SU-DHL-6 (cell line): ENCODE results near the gene CHIC2.

Source experiments
- H2AFZ ChIP-seq: fragments of 200-600 bp; sonication (generic); 2 replicates; pipeline ENCODE4 v1.6.1; 2014; ENCODE audit warnings: low read depth, mild to moderate bottlenecking, moderate library complexity, mixed read lengths, antibody characterized with exemption, low read length; ENCODE audit not compliant: severe bottlenecking
- H3F3A ChIP-seq: fragments of 200-600 bp; shearing (Covaris generic); 2 replicates; pipeline ENCODE4 v1.6.0; 2016; ENCODE audit warnings: antibody characterized with exemption, mild to moderate bottlenecking; ENCODE audit not compliant: insufficient read depth
- H3K27ac ChIP-seq: fragments of 200-600 bp; sonication (generic); 2 replicates; pipeline ENCODE4 v1.5.1; 2016; ENCODE audit warnings: low read depth, mild to moderate bottlenecking, low read length, moderate library complexity, mixed read lengths
- H3K27me3 ChIP-seq: fragments of 200-600 bp; sonication (generic), shearing (Covaris generic); 2 replicates; pipeline ENCODE4 v1.6.0; 2014; ENCODE audit warnings: mild to moderate bottlenecking, low read length
- H3K36me3 ChIP-seq: fragments of 200-600 bp; sonication (generic); 2 replicates; pipeline ENCODE4 v1.6.1; 2014; ENCODE audit warnings: mild to moderate bottlenecking, low read length, mixed read lengths
- H3K4me2 ChIP-seq: fragments of 300-600, 200-600 bp; shearing (Covaris generic), sonication (generic); 2 replicates; pipeline ENCODE4 v1.6.0; 2014; ENCODE audit warnings: low read length, low read depth, mild to moderate bottlenecking; ENCODE audit not compliant: poor library complexity, severe bottlenecking
- H3K4me3 ChIP-seq: fragments of 200-600 bp; sonication (generic); 2 replicates; pipeline ENCODE4 v1.5.1; 2014; ENCODE audit warnings: antibody characterized with exemption, low read length, mild to moderate bottlenecking, mixed read lengths; ENCODE audit not compliant: insufficient read depth, poor library complexity, severe bottlenecking
- H3K79me2 ChIP-seq: fragments of 200-600 bp; sonication (generic); 2 replicates; pipeline ENCODE4 v1.6.1; 2014; ENCODE audit warnings: mild to moderate bottlenecking, low read length, moderate library complexity; ENCODE audit not compliant: insufficient read depth
- H3K9ac ChIP-seq: fragments of 200-600 bp; sonication (generic); 2 replicates; pipeline ENCODE4 v1.7.0; 2014; ENCODE audit warnings: mild to moderate bottlenecking, low read length
- H3K9me2 ChIP-seq: fragments of 200-600 bp; sonication (generic); replicated peaks from 2 replicates; pipeline ENCODE4 v1.6.1; 2014; ENCODE audit warnings: low read length; ENCODE audit not compliant: insufficient read depth
- H3K9me3 ChIP-seq: fragments of 200-600 bp; sonication (generic); 2 replicates; pipeline ENCODE4 v1.6.1; 2014; ENCODE audit warnings: low read length, mixed read lengths; ENCODE audit not compliant: insufficient read depth
- H4K20me1 ChIP-seq: fragments of 200-600 bp; sonication (generic); 2 replicates; pipeline ENCODE4 v1.6.1; 2014; ENCODE audit warnings: low read depth, mild to moderate bottlenecking, antibody characterized with exemption, low read length, moderate library complexity, mixed read lengths
- EZH2phosphoT487 ChIP-seq: fragments of 200-600 bp; sonication (generic), shearing (Covaris generic); conservative IDR thresholded peaks from 2 replicates; pipeline ENCODE4 v1.6.1; 2018; ENCODE audit warnings: mild to moderate bottlenecking, antibody characterized with exemption, low read length, moderate library complexity, mixed read lengths
- TF ChIP-seq, protein P1 (sequence below): fragments of 200-600 bp; sonication (generic); IDR thresholded peaks from one replicate; pipeline ENCODE4 v1.5.1; 2017; ENCODE audit warnings: antibody characterized with exemption, mild to moderate bottlenecking, low read length, moderate library complexity; ENCODE audit not compliant: insufficient read depth, poor library complexity, severe bottlenecking

CHIC2 gene

DNA sequence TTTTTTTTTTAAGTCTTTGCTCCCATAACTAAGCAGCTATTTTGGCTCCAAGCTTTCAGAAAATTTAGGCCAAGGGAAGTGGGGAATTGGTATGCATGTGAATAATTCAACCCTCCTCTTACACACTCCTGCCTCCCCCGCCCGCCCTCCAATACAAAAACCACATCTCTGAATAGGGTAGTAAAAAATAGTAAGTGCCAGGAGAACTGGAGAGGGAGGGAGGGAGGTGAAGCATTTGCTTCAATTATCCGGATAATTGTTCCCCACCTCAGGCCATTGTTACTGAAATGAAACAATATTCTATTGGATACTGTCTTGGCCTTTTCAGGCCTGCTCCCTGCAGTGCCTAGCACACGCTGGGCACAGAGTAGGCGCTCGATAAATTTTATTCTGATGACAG lies 30.0 kb upstream of the CHIC2 start:
- H3K36me3 ChIP-seq: no peaks in the 10 kb centered on the region
- no peaks in the 10 kb centered on the region for H3K9me2 ChIP-seq
- no peak overlapping the region for H3K4me2 ChIP-seq
- H3K4me3 ChIP-seq: no peak overlapping the region
- no peaks in the 10 kb centered on the region for H3K9me3 ChIP-seq
- H2AFZ ChIP-seq: no peak overlapping the region
- no peak overlapping the region for H3K9ac ChIP-seq
- no peaks in the 10 kb centered on the region for H3K27me3 ChIP-seq
- no peak overlapping the region for H3K27ac ChIP-seq
- no peaks in the 10 kb centered on the region for H4K20me1 ChIP-seq
- TF ChIP-seq, protein P1, sequence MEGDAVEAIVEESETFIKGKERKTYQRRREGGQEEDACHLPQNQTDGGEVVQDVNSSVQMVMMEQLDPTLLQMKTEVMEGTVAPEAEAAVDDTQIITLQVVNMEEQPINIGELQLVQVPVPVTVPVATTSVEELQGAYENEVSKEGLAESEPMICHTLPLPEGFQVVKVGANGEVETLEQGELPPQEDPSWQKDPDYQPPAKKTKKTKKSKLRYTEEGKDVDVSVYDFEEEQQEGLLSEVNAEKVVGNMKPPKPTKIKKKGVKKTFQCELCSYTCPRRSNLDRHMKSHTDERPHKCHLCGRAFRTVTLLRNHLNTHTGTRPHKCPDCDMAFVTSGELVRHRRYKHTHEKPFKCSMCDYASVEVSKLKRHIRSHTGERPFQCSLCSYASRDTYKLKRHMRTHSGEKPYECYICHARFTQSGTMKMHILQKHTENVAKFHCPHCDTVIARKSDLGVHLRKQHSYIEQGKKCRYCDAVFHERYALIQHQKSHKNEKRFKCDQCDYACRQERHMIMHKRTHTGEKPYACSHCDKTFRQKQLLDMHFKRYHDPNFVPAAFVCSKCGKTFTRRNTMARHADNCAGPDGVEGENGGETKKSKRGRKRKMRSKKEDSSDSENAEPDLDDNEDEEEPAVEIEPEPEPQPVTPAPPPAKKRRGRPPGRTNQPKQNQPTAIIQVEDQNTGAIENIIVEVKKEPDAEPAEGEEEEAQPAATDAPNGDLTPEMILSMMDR: no peak
- no peak for TF ChIP-seq EZH2phosphoT487
- H3K79me2 ChIP-seq: no peaks in the 10 kb centered on the region
- no peaks in the 10 kb centered on the region for H3F3A ChIP-seq

DNA sequence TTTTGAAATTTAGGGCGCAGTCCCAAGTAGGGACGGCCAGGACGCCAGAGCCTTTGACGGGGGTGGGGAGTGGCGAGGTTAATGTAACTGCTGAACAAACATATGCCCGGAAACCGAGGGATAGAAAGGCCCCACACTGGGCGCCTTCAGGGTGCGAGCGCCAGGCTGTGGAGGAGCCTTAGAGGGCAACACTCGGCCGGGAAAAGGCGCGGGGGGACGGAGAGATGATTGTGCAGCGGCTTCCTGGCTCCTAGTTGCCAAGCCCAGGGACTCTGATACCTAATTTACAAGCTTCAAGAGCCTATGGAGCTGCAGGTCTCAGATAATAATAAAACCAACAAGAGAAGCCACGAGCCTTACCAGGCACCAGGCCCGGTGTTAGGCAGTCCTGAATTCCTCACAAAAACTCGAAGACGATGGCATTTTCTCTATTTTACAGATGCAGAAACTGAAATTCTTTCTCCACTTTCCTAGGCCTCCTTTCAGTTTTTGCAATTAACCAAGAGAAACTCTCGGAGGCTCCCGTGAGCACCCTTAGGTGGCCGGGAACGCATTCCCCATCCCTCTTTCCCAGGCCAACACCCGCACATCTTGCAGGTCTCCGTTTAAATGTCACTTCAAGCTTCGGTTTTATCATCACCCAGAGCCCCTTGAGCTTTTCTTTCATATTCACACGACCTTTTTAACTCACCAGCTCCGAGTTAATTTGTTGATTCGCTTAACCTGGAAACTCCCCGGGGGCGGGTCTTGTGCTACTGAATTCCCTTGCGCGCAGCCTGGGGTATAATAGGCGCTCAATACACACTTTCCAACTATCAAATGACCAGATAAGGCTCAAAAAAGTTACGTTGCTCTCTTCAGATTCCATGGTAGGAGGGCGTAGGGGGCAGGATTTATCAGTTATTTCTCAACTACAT lies 29.2 kb upstream of the CHIC2 start:
- Histone ChIP-seq H3K36me3 (no peaks in the 10 kb centered on the region), H3K9me3 (no peaks in the 10 kb centered on the region), H2AFZ (no peak overlapping the region), H3K27me3 (no peaks in the 10 kb centered on the region), H3K4me2 (no peak overlapping the region), H3K79me2 (no peaks in the 10 kb centered on the region), H3K9ac (no peak overlapping the region), H3K27ac (no peak overlapping the region), H3K9me2 (no peaks in the 10 kb centered on the region), H3K4me3 (no peak overlapping the region), H3F3A (no peaks in the 10 kb centered on the region), H4K20me1 (no peaks in the 10 kb centered on the region)
- TF ChIP-seq EZH2phosphoT487: no peak
- TF ChIP-seq, protein P1: no peak

DNA sequence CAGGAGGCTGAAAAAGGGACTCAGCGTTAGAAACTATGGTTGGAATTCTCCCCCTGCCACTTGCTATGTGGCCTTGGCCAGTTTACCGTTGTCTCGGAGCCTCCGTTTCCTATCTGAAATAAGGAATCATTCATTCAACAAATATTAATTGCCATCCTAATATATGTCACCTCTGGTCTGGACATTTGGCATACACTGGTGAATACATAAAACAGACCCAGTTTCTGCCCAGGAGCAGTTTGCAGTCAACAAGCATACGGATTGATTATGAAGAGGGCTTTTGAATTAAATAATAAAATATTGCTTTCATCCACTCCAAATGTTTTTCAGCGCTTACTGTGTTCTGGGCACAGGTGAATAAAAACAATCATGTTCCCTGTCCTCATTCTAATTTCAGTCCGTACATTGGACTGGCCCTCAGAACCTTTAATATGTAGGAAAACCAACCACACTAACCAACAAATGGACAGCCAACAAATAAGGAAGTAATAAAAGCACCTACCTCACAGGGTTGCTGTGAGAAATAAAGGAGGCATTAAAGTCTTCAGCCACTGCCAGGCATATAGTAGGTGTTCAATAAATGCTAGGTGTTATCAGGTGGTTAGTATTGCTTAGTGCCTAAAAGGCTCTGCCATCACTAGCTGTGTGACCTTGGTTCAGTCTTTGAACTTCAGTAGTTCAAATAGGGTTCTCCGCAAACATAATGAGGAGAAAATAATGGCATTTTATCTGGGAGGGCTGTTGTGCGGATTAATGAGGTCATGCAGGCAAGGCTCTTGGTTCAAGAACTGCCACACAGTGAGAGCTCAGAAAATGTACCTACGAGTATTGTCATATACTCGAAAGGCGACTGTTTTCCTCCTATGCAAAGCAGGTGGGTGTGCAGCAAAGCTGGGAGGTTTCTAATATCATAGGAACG lies 28.3 kb upstream of the CHIC2 start:
- Histone ChIP-seq H3K9me3 (no peaks in the 10 kb centered on the region), H3K9ac (peak overlapping the region; percentile 58), H3K4me3 (peak overlapping the region; percentile 57), H3K4me2 (peak overlapping the region; percentile 84), H3K79me2 (no peaks in the 10 kb centered on the region), H3K9me2 (no peaks in the 10 kb centered on the region), H3K27ac (no peak overlapping the region), H3K36me3 (no peaks in the 10 kb centered on the region), H3K27me3 (no peaks in the 10 kb centered on the region), H3F3A (no peaks in the 10 kb centered on the region), H2AFZ (peak overlapping the region; percentile 93), H4K20me1 (no peaks in the 10 kb centered on the region)
- TF ChIP-seq, protein P1: no peak
- no peak for TF ChIP-seq EZH2phosphoT487
